Vagina (tissue), 2 donors: ENCODE results near the gene HES7.

Source experiments
- CTCF ChIP-seq, 3 experiments: fragments of 450-650 bp in 2 of 3; fragments of 200-600 bp in 1 of 3; sonication (generic) in 1 of 3; IDR thresholded peaks; one replicate each; pipeline ENCODE4 v1.5.1; 2017 to 2019; ENCODE audit warnings: antibody characterized with exemption in 3 of 3, mild to moderate bottlenecking in 2 of 3, moderate library complexity in 2 of 3
- POLR2A ChIP-seq, 2 donors: fragments of 450-650 bp; IDR thresholded peaks; one replicate each; pipeline ENCODE4 v1.6.1; 2017; ENCODE audit warnings: antibody characterized with exemption in 2 of 2, mild to moderate bottlenecking in 2 of 2, moderate library complexity in 2 of 2
- POLR2AphosphoS5 ChIP-seq, 2 donors: sonication (generic); formaldehyde crosslinking; IDR thresholded peaks; one replicate each; pipeline ENCODE4 v1.9.0; 2017; ENCODE audit warnings: antibody characterized with exemption in 2 of 2, mild to moderate bottlenecking in 2 of 2, low read depth in 1 of 2; ENCODE audit not compliant: insufficient read depth in 1 of 2

DNA sequence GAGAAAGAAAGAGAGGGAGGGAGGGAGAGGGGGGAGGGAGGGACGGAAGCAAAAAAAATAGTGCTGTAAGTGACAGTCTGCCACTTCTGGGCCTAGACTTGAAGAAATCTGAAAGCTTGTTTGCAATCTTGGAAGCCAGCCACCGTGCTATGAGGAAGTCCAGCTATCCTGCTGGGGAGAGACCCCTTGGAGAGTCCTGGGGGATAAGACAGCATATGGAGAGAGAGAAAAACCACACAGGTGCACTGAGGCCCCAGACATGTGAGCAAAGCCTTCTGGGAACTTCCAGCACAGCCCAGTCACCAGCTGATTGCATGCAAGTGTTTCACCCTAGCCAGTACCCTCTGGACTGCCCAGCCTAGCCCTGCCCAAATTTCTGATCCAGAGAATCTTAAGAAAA, 23.8 kb downstream of the HES7 start:
- TF ChIP-seq POLR2AphosphoS5 (IDR thresholded peaks at IDR 0.05; ENCODE audit: insufficient read depth in 1 of 2, low read depth in 1 of 2) (no peak), CTCF (IDR thresholded peaks at IDR 0.05) (no peak), POLR2A (IDR thresholded peaks at IDR 0.05) (no peak)
